HEK293 (cell line): ENCODE results near the gene ETFBKMT.
A peak's percentile ranks its signal among the peaks of the same experiment; 100 is the strongest.

Source experiments
- CTCF ChIA-PET: fragments of 350-600 bp; formaldehyde crosslinking; extraction: SDS; loops from one replicate; lab custom pipeline; 2021; ENCODE audit warnings: antibody characterized with exemption; lab: Yijun Ruan, JAX
- POLR2A ChIA-PET: fragments of 300-600 bp; formaldehyde crosslinking; extraction: SDS; loops from one replicate; lab custom pipeline; 2020; ENCODE audit warnings: antibody characterized with exemption, inconsistent platforms; lab: Yijun Ruan, JAX
- H3K27ac ChIP-seq: fragments of 200-500 bp; sonication (Bioruptor generic); 2 replicates; pipeline ENCODE4 v1.5.1; 2014; ENCODE audit warnings: low read depth, low read length, control low read depth, inconsistent platforms; ENCODE audit errors: extremely low read depth
- H3K36me3 ChIP-seq, 2 experiments: fragments of 200-500 bp in 1 of 2; sonication (Bioruptor generic) in 1 of 2; 1 replicate in 1 of 2; 2 replicates in 1 of 2; pipeline ENCODE4 v1.5.1; 2014 to 2017; ENCODE audit warnings: inconsistent platforms in 2 of 2, low read length in 2 of 2; ENCODE audit not compliant: control insufficient read depth in 2 of 2, insufficient read depth in 1 of 2
- H3K4me1 ChIP-seq: fragments of 200-500 bp; sonication (Bioruptor generic); 2 replicates; pipeline ENCODE4 v1.5.1; 2014; ENCODE audit warnings: mild to moderate bottlenecking, low read length, inconsistent platforms; ENCODE audit not compliant: control insufficient read depth, insufficient read depth
- H3K4me3 ChIP-seq: 2 replicates; pipeline ENCODE4 v1.5.1; 2011; ENCODE audit warnings: low read depth, mild to moderate bottlenecking, control low read depth, low read length, moderate library complexity
- H3K9me3 ChIP-seq: fragments of 200-500 bp; sonication (Bioruptor generic); 2 replicates; pipeline ENCODE4 v1.5.1; 2014; ENCODE audit warnings: low read depth, low read length, inconsistent platforms; ENCODE audit not compliant: control insufficient read depth, insufficient read depth
- AEBP2 ChIP-seq: fragments of 450-650 bp; formaldehyde crosslinking; IDR thresholded peaks from 2 replicates; pipeline ENCODE4 v1.5.1; 2016; ENCODE audit warnings: missing biosample characterization, missing genetic modification characterization, borderline replicate concordance
- HOXC10 ChIP-seq: sonication (generic); formaldehyde crosslinking; IDR thresholded peaks from 2 replicates; pipeline ENCODE4 v1.8.1; 2023; ENCODE audit warnings: mild to moderate bottlenecking, missing genetic modification reagents
- MEIS1 ChIP-seq: sonication (generic); formaldehyde crosslinking; IDR thresholded peaks from 2 replicates; pipeline ENCODE4 v1.8.1; 2022; ENCODE audit warnings: missing genetic modification reagents, mild to moderate bottlenecking, borderline replicate concordance
- MYNN ChIP-seq: fragments of 450-650 bp; formaldehyde crosslinking; IDR thresholded peaks from 2 replicates; pipeline ENCODE4 v1.5.1; 2016; ENCODE audit warnings: missing biosample characterization, missing genetic modification characterization, borderline replicate concordance
- OSR2 ChIP-seq: fragments of 450-650 bp; formaldehyde crosslinking; IDR thresholded peaks from 2 replicates; pipeline ENCODE4 v1.5.1; 2016; ENCODE audit warnings: missing biosample characterization, missing genetic modification characterization
- PATZ1 ChIP-seq: fragments of 450-650 bp; formaldehyde crosslinking; IDR thresholded peaks from 2 replicates; pipeline ENCODE4 v1.5.1; 2016; ENCODE audit warnings: missing biosample characterization, missing genetic modification characterization
- PBX3 ChIP-seq: sonication (generic); formaldehyde crosslinking; IDR thresholded peaks from 2 replicates; pipeline ENCODE4 v1.8.1; 2022; ENCODE audit warnings: mild to moderate bottlenecking, moderate library complexity, missing genetic modification reagents
- SETDB1 ChIP-seq: IDR thresholded peaks from one replicate; pipeline ENCODE4 v1.6.1; 2017; ENCODE audit warnings: mild to moderate bottlenecking, low read length, moderate library complexity, mixed read lengths; ENCODE audit not compliant: insufficient read length
- SP2 ChIP-seq: fragments of 450-650 bp; formaldehyde crosslinking; IDR thresholded peaks from 2 replicates; pipeline ENCODE4 v1.5.1; 2016; ENCODE audit warnings: missing biosample characterization, missing genetic modification characterization
- TRIM28 ChIP-seq: IDR thresholded peaks from 2 replicates; pipeline ENCODE4 v1.6.1; 2011; ENCODE audit warnings: low read length, control low read depth, borderline replicate concordance
- ZBTB21 ChIP-seq: fragments of 450-650 bp; formaldehyde crosslinking; IDR thresholded peaks from 2 replicates; pipeline ENCODE4 v1.5.1; 2017; ENCODE audit warnings: missing biosample characterization, missing genetic modification characterization
- ZBTB48 ChIP-seq: fragments of 450-650 bp; formaldehyde crosslinking; IDR thresholded peaks from 2 replicates; pipeline ENCODE4 v1.5.1; 2016; ENCODE audit warnings: missing biosample characterization, missing genetic modification characterization
- ZEB2 ChIP-seq: fragments of 450-650 bp; formaldehyde crosslinking; IDR thresholded peaks from 2 replicates; pipeline ENCODE4 v1.5.1; 2016; ENCODE audit warnings: missing biosample characterization, missing genetic modification characterization
- ZFP41 ChIP-seq: fragments of 450-650 bp; formaldehyde crosslinking; IDR thresholded peaks from 2 replicates; pipeline ENCODE4 v1.5.1; 2016; ENCODE audit warnings: missing biosample characterization, missing genetic modification characterization, borderline replicate concordance
- ZNF214 ChIP-seq: fragments of 450-650 bp; formaldehyde crosslinking; IDR thresholded peaks from 2 replicates; pipeline ENCODE4 v1.5.1; 2017; ENCODE audit warnings: missing biosample characterization, mild to moderate bottlenecking, missing genetic modification characterization, borderline replicate concordance
- ZNF274 ChIP-seq, 2 experiments: fragments of 200-500 bp in 1 of 2; fragments of 450-650 bp in 1 of 2; sonication (Bioruptor generic) in 1 of 2; formaldehyde crosslinking in 1 of 2; IDR thresholded peaks; 2 replicates each; pipeline versions ENCODE4 v1.5.1 to v1.6.1; 2014 to 2016; ENCODE audit warnings: borderline replicate concordance in 1 of 2, inconsistent platforms in 1 of 2, low read length in 1 of 2, missing biosample characterization in 1 of 2, missing genetic modification characterization in 1 of 2
- ZNF433 ChIP-seq: fragments of 450-650 bp; formaldehyde crosslinking; IDR thresholded peaks from 2 replicates; pipeline ENCODE4 v1.5.1; 2016; ENCODE audit warnings: missing biosample characterization, missing genetic modification characterization, low read depth
- ZNF48 ChIP-seq: fragments of 450-650 bp; formaldehyde crosslinking; IDR thresholded peaks from 2 replicates; pipeline ENCODE4 v1.5.1; 2016; ENCODE audit warnings: missing biosample characterization, missing genetic modification characterization
- ZNF510 ChIP-seq: fragments of 450-650 bp; formaldehyde crosslinking; IDR thresholded peaks from 2 replicates; pipeline ENCODE4 v1.5.1; 2018; ENCODE audit warnings: mild to moderate bottlenecking, missing genetic modification characterization, missing biosample characterization; ENCODE audit not compliant: insufficient replicate concordance
- ZNF626 ChIP-seq: fragments of 450-650 bp; sonication (Bioruptor Pico); formaldehyde crosslinking; IDR thresholded peaks from 2 replicates; pipeline ENCODE4 v1.5.1; 2018; ENCODE audit warnings: missing biosample characterization, missing genetic modification characterization, inconsistent platforms
- ZNF776 ChIP-seq: fragments of 450-650 bp; formaldehyde crosslinking; IDR thresholded peaks from 2 replicates; pipeline ENCODE4 v1.5.0; 2017; ENCODE audit warnings: missing biosample characterization, missing genetic modification characterization, borderline replicate concordance
- ZNF791 ChIP-seq: fragments of 450-650 bp; formaldehyde crosslinking; IDR thresholded peaks from 2 replicates; pipeline ENCODE4 v1.5.1; 2016; ENCODE audit warnings: missing biosample characterization, missing genetic modification characterization
- ZSCAN5A ChIP-seq: fragments of 450-650 bp; formaldehyde crosslinking; IDR thresholded peaks from 2 replicates; pipeline ENCODE4 v1.5.1; 2016; ENCODE audit warnings: missing biosample characterization, missing genetic modification characterization

The ETFBKMT gene

GRCh38 chr12:31644536-31644935, 15.0 kb upstream of the ETFBKMT start:
- Histone ChIP-seq H3K9me3 (no peaks in the 10 kb centered on the region), H3K4me1 (no peaks in the 10 kb centered on the region), H3K4me3 (no peak overlapping the region), H3K27ac (no peak overlapping the region), H3K36me3 (no peaks in the 10 kb centered on the region)
- POLR2A ChIA-PET = no interaction called here
- no peak for TF ChIP-seq SP2 (tag by site-specific recombination)
- TF ChIP-seq ZBTB21 (tag by site-specific recombination) = no peak
- no peak for TF ChIP-seq ZNF510
- no peak for TF ChIP-seq HOXC10 (CRISPR knock-in tag)
- TF ChIP-seq ZNF433 = no peak
- TF ChIP-seq ZSCAN5A (tag by site-specific recombination) = no peak
- no peak for TF ChIP-seq TRIM28
- TF ChIP-seq AEBP2 = no peak
- no peak for TF ChIP-seq ZNF776 (tag by site-specific recombination)
- TF ChIP-seq OSR2 = no peak
- CTCF ChIA-PET = interaction anchor here (1.0 to 2.6 kb wide), 4 partner anchors 8 to 373 kb away, joined by 3 to 12 read pairs (median 4); no protein-coding TSS in a partner anchor

GRCh38 chr12:31645924-31646323, 13.6 kb upstream of the ETFBKMT start:
- no peak overlapping the region for H3K4me3 ChIP-seq
- ChIA-PET CTCF (interaction anchor here (0.6 to 1.4 kb wide), 3 partner anchors 10 to 243 kb away, joined by 3 to 4 read pairs (median 3); no protein-coding TSS in a partner anchor), POLR2A (no interaction called here)
- no peaks in the 10 kb centered on the region for H3K36me3 ChIP-seq
- H3K9me3 ChIP-seq = no peaks in the 10 kb centered on the region
- H3K27ac ChIP-seq = no peak overlapping the region
- no peaks in the 10 kb centered on the region for H3K4me1 ChIP-seq
- no peak for TF ChIP-seq ZNF791 (tag by site-specific recombination)
- TF ChIP-seq PBX3 (CRISPR knock-in tag) = no peak
- no peak for TF ChIP-seq ZBTB48 (tag by site-specific recombination)
- TF ChIP-seq ZFP41 (tag by site-specific recombination) = no peak

- POLR2A ChIA-PET = no interaction called here
- Histone ChIP-seq H3K36me3 (no peaks in the 10 kb centered on the region), H3K4me1 (no peaks in the 10 kb centered on the region), H3K27ac (no peak overlapping the region), H3K4me3 (no peak overlapping the region), H3K9me3 (no peaks in the 10 kb centered on the region)
- CTCF ChIA-PET = interaction anchor here (0.6 to 1.2 kb wide), 7 partner anchors 9 to 563 kb away, joined by 3 to 5 read pairs (median 3); no protein-coding TSS in a partner anchor
- TF ChIP-seq OSR2 (peak; percentile 39; the same call in 1 of the 2 replicates), TRIM28 (peak; percentile 22; the same call in 1 of the 2 replicates), MEIS1 (CRISPR knock-in tag) (no peak)
These were observed 12.4 kb upstream of the ETFBKMT start for GRCh38 chr12:31647086-31647491.

GRCh38 chr12:31650918-31651317, 8.6 kb upstream of the ETFBKMT start:
- Histone ChIP-seq H3K9me3 (no peaks in the 10 kb centered on the region), H3K4me3 (no peak overlapping the region), H3K36me3 (no peaks in the 10 kb centered on the region), H3K27ac (no peak overlapping the region), H3K4me1 (no peaks in the 10 kb centered on the region)
- ChIA-PET POLR2A (no interaction called here), CTCF (interaction anchor here (1.1 kb wide), 1 partner anchor 10 kb away, joined by 5 read pairs; no protein-coding TSS in a partner anchor)
- no peak for TF ChIP-seq ZNF48 (tag by site-specific recombination)
- TF ChIP-seq ZEB2 (tag by site-specific recombination) = no peak
- no peak for TF ChIP-seq MYNN
- TF ChIP-seq SETDB1 = no peak
- TF ChIP-seq ZNF274 (IDR thresholded peaks at IDR 0.05; ENCODE audit: low read length) = no peak
- TF ChIP-seq ZNF274 (tag by site-specific recombination; IDR thresholded peaks at IDR 0.05; ENCODE audit: borderline replicate concordance) = no peak
- no peak for TF ChIP-seq ZNF626 (tag by site-specific recombination)
- TF ChIP-seq PATZ1 = no peak
- TF ChIP-seq ZNF214 (tag by site-specific recombination) = no peak
